A549 (cell line): ENCODE results near the gene IGSF9. TPM values are rescaled to one million over a fixed set of nuclear protein-coding genes. Genes with fewer than 3 reads are reported as not detected.

Experiments
- ATAC-seq, 2 experiments: fragments of 200-7000 bp in 1 of 2; fragments of >200 bp in 1 of 2; cut with Nextera tagmentation in 1 of 2; cut with Tn5 transposase in 1 of 2; 3 replicates each; pipeline versions ENCODE4 v1.8.0 to v1.9.1; 2018 to 2020; ENCODE audit warnings: mild to moderate bottlenecking in 1 of 2, moderate library complexity in 1 of 2
- CTCF ChIA-PET: fragments of 300-600 bp; sonication (Branson Sonifier 250); formaldehyde crosslinking; extraction: SDS; loops from one replicate; lab custom pipeline; 2021; ENCODE audit warnings: antibody characterized with exemption, inconsistent platforms; lab: Yijun Ruan, JAX
- POLR2A ChIA-PET: fragments of 350-600 bp; formaldehyde crosslinking; extraction: SDS; loops from one replicate; lab custom pipeline; 2021; ENCODE audit warnings: antibody characterized with exemption, inconsistent platforms; lab: Yijun Ruan, JAX
- DNase-seq, 2 experiments: peaks; one replicate each; pipeline versions ENCODE4 v3.0.0 to v3.0.0-alpha.2; 2011 to 2016; ENCODE audit warnings: low read depth in 1 of 2, low spot score in 1 of 2
- FAIRE-seq: peaks from 2 replicates; lab custom pipeline; 2011; peaks lifted over from hg19 to GRCh38; lab: Jason Lieb, UNC
- H3K27ac ChIP-seq, 2 experiments: fragments of >200 bp; sonication (Bioruptor Twin); formaldehyde crosslinking; 3 replicates each; pipeline ENCODE4 v1.5.1; 2016 to 2017
- H3K4me1 ChIP-seq: fragments of >200 bp; sonication (Bioruptor Twin); formaldehyde crosslinking; 3 replicates; pipeline ENCODE4 v1.6.1; 2016
- H3K4me2 ChIP-seq: fragments of >200 bp; sonication (Bioruptor Twin); formaldehyde crosslinking; 3 replicates; pipeline ENCODE4 v1.6.1; 2016
- H3K4me3 ChIP-seq: fragments of >200 bp; sonication (Bioruptor Twin); formaldehyde crosslinking; 3 replicates; pipeline ENCODE4 v1.5.1; 2016
- H3K9me3 ChIP-seq: fragments of >200 bp; sonication (Bioruptor Twin); formaldehyde crosslinking; 3 replicates; pipeline ENCODE4 v1.6.1; 2016
- BCL3 ChIP-seq: fragments of >200 bp; sonication (Bioruptor Twin); formaldehyde crosslinking; IDR thresholded peaks from 3 replicates; pipeline ENCODE4 v1.6.1; 2016
- BHLHE40 ChIP-seq: IDR thresholded peaks from 2 replicates; pipeline ENCODE4 v1.6.1; 2012; ENCODE audit warnings: low read depth, low read length, inconsistent platforms
- CBX2 ChIP-seq: fragments of 200-600 bp; sonication (generic); IDR thresholded peaks from 2 replicates; pipeline ENCODE4 v1.6.1; 2016; ENCODE audit warnings: low read depth, mild to moderate bottlenecking, borderline replicate concordance
- CEBPB ChIP-seq, 2 experiments: fragments of >200 bp in 1 of 2; sonication (Bioruptor Twin) in 1 of 2; formaldehyde crosslinking in 1 of 2; IDR thresholded peaks; 2 replicates each; pipeline ENCODE4 v1.6.1; 2012 to 2016
- CHD4 ChIP-seq: fragments of 200-600 bp; sonication (generic); IDR thresholded peaks from 2 replicates; pipeline ENCODE4 v1.6.1; 2016; ENCODE audit warnings: antibody characterized with exemption, mild to moderate bottlenecking, borderline replicate concordance
- CTCF ChIP-seq: fragments of >200 bp; sonication (Bioruptor Twin); formaldehyde crosslinking; IDR thresholded peaks from 3 replicates; pipeline ENCODE4 v1.5.1; 2016
- EHF ChIP-seq: fragments of 250-450 bp; sonication (Bioruptor Pico); IDR thresholded peaks from 2 replicates; pipeline ENCODE4 v1.5.0; 2020; ENCODE audit warnings: mild to moderate bottlenecking
- EHMT2 ChIP-seq: fragments of 200-600 bp; sonication (generic); IDR thresholded peaks from 2 replicates; pipeline ENCODE4 v1.6.1; 2016; ENCODE audit warnings: antibody characterized with exemption, low read depth, mild to moderate bottlenecking, moderate library complexity
- EP300 ChIP-seq, 2 experiments: fragments of >200 bp; sonication (Bioruptor Twin); formaldehyde crosslinking; IDR thresholded peaks; 2 replicates in 1 of 2; 3 replicates in 1 of 2; pipeline ENCODE4 v1.6.1; 2016 to 2017
- FOSB ChIP-seq: fragments of 250-450 bp; sonication (Bioruptor Pico); IDR thresholded peaks from 2 replicates; pipeline ENCODE4 v1.5.0; 2020; ENCODE audit warnings: mild to moderate bottlenecking, moderate library complexity
- GATA3 ChIP-seq: IDR thresholded peaks from 2 replicates; pipeline ENCODE4 v1.6.1; 2012; ENCODE audit warnings: borderline replicate concordance
- HDAC2 ChIP-seq: fragments of 200-600 bp; sonication (generic); IDR thresholded peaks from 2 replicates; pipeline ENCODE4 v1.6.1; 2016
- HOXB13 ChIP-seq: fragments of 250-450 bp; sonication (Bioruptor Pico); IDR thresholded peaks from 2 replicates; pipeline ENCODE4 v1.5.0; 2020; ENCODE audit warnings: low read depth, mild to moderate bottlenecking, moderate library complexity
- JUN ChIP-seq, 2 experiments: fragments of >200 bp; sonication (Bioruptor Twin); formaldehyde crosslinking; IDR thresholded peaks; 2 replicates in 1 of 2; 3 replicates in 1 of 2; pipeline ENCODE4 v1.6.1; 2016 to 2017
- KDM1A ChIP-seq: fragments of 200-600 bp; sonication (generic); IDR thresholded peaks from 2 replicates; pipeline ENCODE4 v1.6.1; 2016; ENCODE audit warnings: low read depth, mild to moderate bottlenecking
- MAX ChIP-seq: IDR thresholded peaks from 2 replicates; pipeline ENCODE4 v1.6.1; 2012
- MAZ ChIP-seq: fragments of 150-350 bp; IDR thresholded peaks from 2 replicates; pipeline ENCODE4 v1.6.1; 2014; ENCODE audit warnings: antibody characterized with exemption, low read depth, low read length, borderline replicate concordance
- MYC ChIP-seq: IDR thresholded peaks from 2 replicates; pipeline ENCODE4 v1.6.1; 2012; ENCODE audit warnings: mild to moderate bottlenecking, inconsistent platforms, low read length, improper control_type of control experiment, borderline replicate concordance
- NFE2L2 ChIP-seq: fragments of 150-350 bp; conservative IDR thresholded peaks from 2 replicates; pipeline ENCODE4 v1.6.1; 2014; ENCODE audit warnings: low read length
- NPAS2 ChIP-seq: fragments of 250-450 bp; sonication (Bioruptor Pico); IDR thresholded peaks from 2 replicates; pipeline ENCODE4 v1.8.0; 2022; ENCODE audit warnings: mild to moderate bottlenecking, moderate library complexity, borderline replicate concordance
- POLR2A ChIP-seq: IDR thresholded peaks from 2 replicates; pipeline ENCODE4 v1.6.1; 2012; ENCODE audit warnings: mild to moderate bottlenecking, low read length
- POLR2AphosphoS2 ChIP-seq: conservative IDR thresholded peaks from 2 replicates; pipeline ENCODE4 v1.6.1; 2012; ENCODE audit warnings: low read length, improper control_type of control experiment, inconsistent platforms
- RAD21 ChIP-seq, 2 experiments: fragments of >200 bp in 1 of 2; sonication (Bioruptor Twin) in 1 of 2; formaldehyde crosslinking in 1 of 2; IDR thresholded peaks in 1 of 2; conservative IDR thresholded peaks in 1 of 2; 2 replicates in 1 of 2; 3 replicates in 1 of 2; pipeline ENCODE4 v1.6.1; 2012 to 2018; ENCODE audit warnings: inconsistent platforms in 1 of 2
- RNF2 ChIP-seq: fragments of 200-600 bp; sonication (generic); IDR thresholded peaks from 2 replicates; pipeline ENCODE4 v1.6.1; 2016; ENCODE audit warnings: low read depth, mild to moderate bottlenecking, antibody characterized with exemption, moderate library complexity, borderline replicate concordance
- ZC3H11A ChIP-seq: fragments of 450-650 bp; IDR thresholded peaks from 2 replicates; pipeline ENCODE4 v1.6.1; 2014; ENCODE audit warnings: antibody characterized with exemption, mild to moderate bottlenecking
- ZFP36 ChIP-seq: fragments of 450-650 bp; IDR thresholded peaks from 2 replicates; pipeline ENCODE4 v1.6.1; 2014; ENCODE audit warnings: borderline replicate concordance; ENCODE audit not compliant: partially characterized antibody
- ZSCAN20 ChIP-seq: fragments of 250-450 bp; sonication (Bioruptor Pico); IDR thresholded peaks from 2 replicates; pipeline ENCODE4 v1.8.0; 2022; ENCODE audit warnings: mild to moderate bottlenecking, moderate library complexity
- WGBS: methylation state at CpG from one replicate; pipeline ENCODE4 v1.1.6; 2017; ENCODE audit errors: missing lambda C conversion rate; 5-methylcytosine and 5-hydroxymethylcytosine counted together
- polyA plus RNA-seq, 4 experiments: library from polyadenylated mRNA; depleted of rRNA in 3 of 4; stranded (reverse); fragments of >200 nt; fragmentation: RNase III in 1 of 4; extraction: RNeasy Plus Mini Kit Qiagen cat#74134 plus additional on column Dnase treatment in 1 of 4; gene quantifications; 2 replicates in 3 of 4; 3 replicates in 1 of 4; pipeline ENCODE4 v1.2.3, GENCODE V29; 2011 to 2017

Gene IGSF9
- polyA plus RNA-seq, 2 of the 4 experiments (the other 2 are of a cell fraction), result 0.06 to 0.54 TPM

DNA sequence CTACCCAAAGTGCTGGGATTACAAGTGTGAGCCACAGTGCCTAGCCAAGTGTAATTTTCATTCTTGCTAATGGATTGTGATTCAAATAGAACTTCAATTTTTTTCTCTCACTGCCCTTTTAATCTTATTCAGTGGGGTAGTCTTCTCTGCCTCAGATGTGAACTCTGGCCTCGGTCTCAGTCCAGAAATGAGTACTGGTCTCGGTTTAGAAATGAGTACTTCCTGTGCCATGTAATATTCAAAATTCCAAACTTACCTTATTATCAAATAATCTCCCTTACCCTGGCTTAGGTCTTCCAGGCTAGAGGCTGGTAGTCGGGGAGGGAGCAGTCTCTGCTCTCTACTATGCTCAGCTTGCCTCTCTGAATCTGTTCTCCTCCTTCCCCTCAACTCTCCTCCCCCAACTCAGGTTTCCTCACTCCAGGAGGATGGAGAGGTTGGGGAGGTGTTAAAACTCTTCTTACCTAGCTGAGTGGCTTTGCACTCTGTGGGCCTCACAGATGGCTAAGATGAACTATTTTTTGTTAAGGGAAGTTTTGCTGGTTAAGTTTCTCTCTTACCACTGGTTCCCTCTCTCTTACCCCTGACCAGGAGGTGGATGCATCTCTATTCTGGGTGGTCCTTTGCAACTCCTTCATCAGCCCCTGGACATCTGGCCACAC, 13.4 kb upstream of the IGSF9 start:
- no peaks in the 10 kb centered on the region for H3K9me3 ChIP-seq
- no peak overlapping the region for H3K27ac ChIP-seq
- DNase-seq (no peak), ATAC-seq (no peak), FAIRE-seq (no peak)
- no peak overlapping the region for H3K4me3 ChIP-seq
- POLR2A ChIA-PET, result no interaction called here
- WGBS, result 27% methylated on average over 3 of the region's 3 CpGs
- no peak overlapping the region for H3K4me2 ChIP-seq
- no peak for TF ChIP-seq BHLHE40
- no peak for TF ChIP-seq EP300 (IDR thresholded peaks at IDR 0.05)
- CTCF ChIA-PET, result interaction anchor here (1.9 to 12.9 kb wide), 2 partner anchors 22 to 46 kb away, joined by 7 to 124 read pairs; no protein-coding TSS in a partner anchor
- H3K4me1 ChIP-seq, result peaks cover 5% of the 10 kb centered on the region; the same call in 1 of the 3 replicates

GRCh38 chr1:159957824-159958268, 12.4 kb upstream of the IGSF9 start:
- POLR2A ChIA-PET, result no interaction called here

DNA sequence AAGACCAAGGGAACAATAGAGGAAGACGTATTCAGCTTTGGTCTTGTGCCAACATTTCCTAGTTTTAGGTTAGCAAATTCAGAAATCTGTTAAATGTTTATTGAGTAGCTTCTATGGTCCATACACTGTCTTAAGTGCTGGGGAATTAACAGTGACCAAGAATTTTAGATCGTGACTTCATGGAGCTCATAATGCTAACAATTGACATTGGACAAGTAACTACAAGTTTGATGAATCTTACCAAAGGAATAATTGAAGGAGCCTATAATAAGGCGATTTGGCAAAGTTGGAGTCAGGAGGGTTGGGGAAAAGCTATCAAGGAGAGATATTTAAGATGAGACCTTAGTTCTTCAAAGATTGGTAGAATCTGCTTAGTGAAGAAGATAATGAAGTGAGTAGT, 10.0 kb upstream of the IGSF9 start:
- H3K4me3 ChIP-seq, result no peak overlapping the region
- ChIA-PET CTCF (interaction anchor here (0.7 to 12.9 kb wide), 7 partner anchors 10 to 60 kb away, joined by 3 to 124 read pairs (median 4); partner anchors contain the start of genes IGSF9 and TAGLN2), POLR2A (no interaction called here)
- H3K4me2 ChIP-seq, result no peak overlapping the region
- no peak for TF ChIP-seq KDM1A
- TF ChIP-seq NPAS2, result no peak
- TF ChIP-seq EP300 (IDR thresholded peaks at IDR 0.05), result no peak
- TF ChIP-seq MAZ, result no peak
- no peak for TF ChIP-seq JUN (IDR thresholded peaks at IDR 0.05)
- TF ChIP-seq MYC, result no peak
- TF ChIP-seq ZSCAN20, result no peak
- no peak for TF ChIP-seq HOXB13 (CRISPR knock-in tag)
- TF ChIP-seq RAD21 (conservative IDR thresholded peaks at IDR 0.05 in 1 of 2, IDR thresholded peaks at IDR 0.05 in 1 of 2), result no peak
- TF ChIP-seq ZC3H11A, result no peak
- TF ChIP-seq GATA3, result no peak
- TF ChIP-seq NFE2L2, result no peak
- TF ChIP-seq EHMT2, result no peak
- no peak for TF ChIP-seq BCL3
- TF ChIP-seq FOSB (CRISPR knock-in tag), result no peak
- no peak for DNase-seq
- no peak for ATAC-seq
- no peak for FAIRE-seq
- no peak overlapping the region for H3K27ac ChIP-seq
- peaks cover 5% of the 10 kb centered on the region; the same call in 1 of the 3 replicates for H3K4me1 ChIP-seq
- 30% methylated on average over 3 of the region's 3 CpGs for WGBS
- H3K9me3 ChIP-seq, result no peaks in the 10 kb centered on the region

More at GRCh38 chr1:159957824-159958268, 12.4 kb upstream of the IGSF9 start:
- Histone ChIP-seq H3K4me2 (no peak overlapping the region), H3K4me1 (peaks cover 5% of the 10 kb centered on the region; the same call in 1 of the 3 replicates), H3K27ac (no peak overlapping the region), H3K9me3 (no peaks in the 10 kb centered on the region), H3K4me3 (no peak overlapping the region)
- CTCF ChIA-PET, result interaction anchor here (1.2 to 12.9 kb wide), 4 partner anchors 9 to 67 kb away, joined by 5 to 124 read pairs (median 6); no protein-coding TSS in a partner anchor
- ATAC-seq (no peak; a peak in 1 of 6 replicates), FAIRE-seq (no peak), DNase-seq (no peak)
- TF ChIP-seq NFE2L2 (no peak), BHLHE40 (no peak), CHD4 (no peak), MAX (no peak), ZFP36 (no peak), HDAC2 (no peak), CBX2 (no peak), EHF (no peak), POLR2A (no peak), HOXB13 (CRISPR knock-in tag) (no peak), BCL3 (no peak), POLR2AphosphoS2 (no peak), RNF2 (no peak), CEBPB (IDR thresholded peaks at IDR 0.05) (no peak), ZSCAN20 (no peak), CTCF (no peak)
- 62% methylated on average over 9 of the region's 9 CpGs for WGBS
